ENCODE measurements around the gene CUBN.

CUBN gene

GRCh38 chr10:17140386-17140761 lies 10.8 kb upstream of the CUBN start:
- CTCF ChIA-PET: interaction anchor here (1.6 kb wide), 1 partner anchor 12 kb away, joined by 4 read pairs; no protein-coding TSS in a partner anchor
- no peak overlapping the region for H3K4me3 ChIP-seq (ENCODE audit: low read depth, low read length)
- DNase-seq (ENCODE audit: low read depth, low spot score): no peak
- POLR2A ChIA-PET: no interaction called here
- no peak for TF ChIP-seq CTCF (IDR thresholded peaks at IDR 0.05; ENCODE audit: insufficient read depth, low read length, missing control alignments)

- H3K4me3 ChIP-seq (ENCODE audit: low read depth, low read length): no peak overlapping the region
- ChIA-PET CTCF (interaction anchor here (0.9 kb wide), 1 partner anchor 294 kb away, joined by 3 read pairs; no protein-coding TSS in a partner anchor), POLR2A (no interaction called here)
- DNase-seq (ENCODE audit: low read depth, low spot score): no peak
- no peak for TF ChIP-seq CTCF (IDR thresholded peaks at IDR 0.05; ENCODE audit: insufficient read depth, low read length, missing control alignments)
Observed at GRCh38 chr10:17138460-17139042, 8.9 kb upstream of the CUBN start.

GRCh38 chr10:17134737-17135260 lies 5.2 kb upstream of the CUBN start:
- TF ChIP-seq CTCF (IDR thresholded peaks at IDR 0.05; ENCODE audit: insufficient read depth, low read length, missing control alignments): no peak
- POLR2A ChIA-PET: no interaction called here
- no peak for DNase-seq (ENCODE audit: low read depth, low spot score)
- H3K4me3 ChIP-seq (ENCODE audit: low read depth, low read length): no peak overlapping the region
- CTCF ChIA-PET: no interaction called here

- ChIA-PET POLR2A (no interaction called here), CTCF (no interaction called here)
- DNase-seq (ENCODE audit: low read depth, low spot score): no peak
- TF ChIP-seq CTCF (IDR thresholded peaks at IDR 0.05; ENCODE audit: insufficient read depth, low read length, missing control alignments): no peak
- H3K4me3 ChIP-seq (ENCODE audit: low read depth, low read length): no peak overlapping the region
Observed at GRCh38 chr10:17134282-17134681, 4.7 kb upstream of the CUBN start.

GRCh38 chr10:17128261-17128660 lies 1.4 kb downstream of the CUBN start:
- no peak for TF ChIP-seq CTCF (IDR thresholded peaks at IDR 0.05; ENCODE audit: insufficient read depth, low read length, missing control alignments)
- CTCF ChIA-PET: no interaction called here
- no peak overlapping the region for H3K4me3 ChIP-seq (ENCODE audit: low read depth, low read length)
- POLR2A ChIA-PET: no interaction called here
- DNase-seq (ENCODE audit: low read depth, low spot score): no peak

GRCh38 chr10:17126327-17126726 lies 3.3 kb downstream of the CUBN start:
- CTCF ChIA-PET: no interaction called here
- POLR2A ChIA-PET: no interaction called here

More at GRCh38 chr10:17126327-17126726, 3.3 kb downstream of the CUBN start:
- no peak overlapping the region for H3K4me3 ChIP-seq (ENCODE audit: low read depth, low read length)
- no peak for DNase-seq (ENCODE audit: low read depth, low spot score)
- no peak for TF ChIP-seq CTCF (IDR thresholded peaks at IDR 0.05; ENCODE audit: insufficient read depth, low read length, missing control alignments)

All from AG04449 (cell line).